HepG2 (cell line): ENCODE measurements around the gene RASA1. TPM values are rescaled to one million over a fixed set of nuclear protein-coding genes. Genes with fewer than 3 reads are reported as not detected.

Experiments used
- HNF4G ChIP-seq, 2 experiments: sonication (generic) in 1 of 2; formaldehyde crosslinking in 1 of 2; IDR thresholded peaks; 2 replicates each; pipeline versions ENCODE4 v1.4.0 to v1.6.1; 2011 to 2020; ENCODE audit warnings: borderline replicate concordance in 2 of 2, low read depth in 2 of 2, mild to moderate bottlenecking in 2 of 2, low read length in 1 of 2, missing genetic modification reagents in 1 of 2, moderate library complexity in 1 of 2
- NR2F2 ChIP-seq: IDR thresholded peaks from 2 replicates; pipeline ENCODE4 v1.6.1; 2012; ENCODE audit warnings: low read depth, inconsistent platforms, borderline replicate concordance
- NRL ChIP-seq: sonication (generic); formaldehyde crosslinking; IDR thresholded peaks from 2 replicates; pipeline ENCODE4 v1.5.0; 2020; ENCODE audit warnings: missing genetic modification reagents, mild to moderate bottlenecking, moderate library complexity, borderline replicate concordance
- SP140L ChIP-seq: sonication (generic); formaldehyde crosslinking; IDR thresholded peaks from 2 replicates; pipeline ENCODE4 v1.4.0; 2020; ENCODE audit warnings: missing genetic modification reagents, borderline replicate concordance
- ZBTB3 ChIP-seq: sonication (generic); formaldehyde crosslinking; IDR thresholded peaks from 2 replicates; pipeline ENCODE4 v1.4.0; 2020; ENCODE audit warnings: low read depth, mild to moderate bottlenecking, moderate library complexity, missing genetic modification reagents, borderline replicate concordance
- ZNF558 ChIP-seq: sonication (generic); formaldehyde crosslinking; IDR thresholded peaks from 2 replicates; pipeline ENCODE4 v1.9.0; 2022; ENCODE audit warnings: mild to moderate bottlenecking, missing genetic modification reagents, borderline replicate concordance
- ZNF563 ChIP-seq: sonication (generic); formaldehyde crosslinking; IDR thresholded peaks from 2 replicates; pipeline ENCODE4 v1.8.0; 2022; ENCODE audit warnings: mild to moderate bottlenecking, moderate library complexity, missing genetic modification reagents
- ZNF839 ChIP-seq: sonication (generic); formaldehyde crosslinking; IDR thresholded peaks from 2 replicates; pipeline ENCODE4 v1.4.0; 2020; ENCODE audit warnings: missing genetic modification reagents, mild to moderate bottlenecking, borderline replicate concordance
- polyA plus RNA-seq, 8 experiments: library from polyadenylated mRNA; depleted of rRNA in 3 of 8; stranded (reverse) in 7 of 8; unstranded in 1 of 8; fragments of >200 nt; fragmentation: Illumina TruSeq in 4 of 8; extraction: Trizol in 4 of 8; gene quantifications; 2 replicates each; pipeline versions ENCODE4 v1.2.1 to v1.2.3, GENCODE V29; 2011 to 2016; ENCODE audit warnings: low read depth in 4 of 8, missing spikeins in 1 of 8, mixed read lengths in 1 of 8; ENCODE audit not compliant: insufficient read depth in 1 of 8
- total RNA-seq, 5 experiments: library from RNA; depleted of rRNA; stranded (reverse); fragments of >200 nt; fragmentation: Illumina TruSeq; extraction: Trizol; gene quantifications; 2 replicates each; pipeline ENCODE4 v1.2.3, GENCODE V29; 2016; ENCODE audit warnings: low read depth in 1 of 5
- TF ChIP-seq, protein P1 (sequence below): sonication (generic); formaldehyde crosslinking; IDR thresholded peaks from 2 replicates; pipeline ENCODE4 v1.5.0; 2020; ENCODE audit warnings: mild to moderate bottlenecking, missing genetic modification reagents
- TF ChIP-seq, protein P2 (sequence below): sonication (generic); formaldehyde crosslinking; IDR thresholded peaks from 2 replicates; pipeline ENCODE4 v1.5.0; 2020; ENCODE audit warnings: missing genetic modification reagents

Gene RASA1
- total and polyA plus RNA-seq, 2 of the 13 experiments (the other 11 are each of a cell fraction or from before 2014, with no cell fraction given) = 19.5 to 20.5 TPM

DNA sequence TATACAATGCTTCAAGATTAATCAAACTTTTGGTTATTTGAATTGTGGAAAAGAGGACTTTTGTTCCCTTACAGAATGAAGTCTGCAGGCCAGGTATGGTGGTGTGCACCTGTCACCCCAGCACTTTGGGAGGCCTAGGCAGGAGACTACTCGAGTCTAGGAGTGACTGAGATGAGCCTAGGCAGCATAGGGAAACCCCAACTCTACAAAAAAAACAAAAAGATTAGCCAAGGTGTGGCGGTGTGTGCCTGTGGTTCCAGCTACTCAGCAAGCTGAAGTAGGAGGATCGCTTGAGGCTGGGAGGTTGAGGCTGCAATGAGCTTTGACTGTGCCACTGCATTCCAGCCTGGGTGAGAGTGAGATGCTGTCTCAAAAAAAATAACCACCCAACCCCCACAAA lies 135.7 kb downstream of the RASA1 start (continued):
- TF ChIP-seq, protein P1, sequence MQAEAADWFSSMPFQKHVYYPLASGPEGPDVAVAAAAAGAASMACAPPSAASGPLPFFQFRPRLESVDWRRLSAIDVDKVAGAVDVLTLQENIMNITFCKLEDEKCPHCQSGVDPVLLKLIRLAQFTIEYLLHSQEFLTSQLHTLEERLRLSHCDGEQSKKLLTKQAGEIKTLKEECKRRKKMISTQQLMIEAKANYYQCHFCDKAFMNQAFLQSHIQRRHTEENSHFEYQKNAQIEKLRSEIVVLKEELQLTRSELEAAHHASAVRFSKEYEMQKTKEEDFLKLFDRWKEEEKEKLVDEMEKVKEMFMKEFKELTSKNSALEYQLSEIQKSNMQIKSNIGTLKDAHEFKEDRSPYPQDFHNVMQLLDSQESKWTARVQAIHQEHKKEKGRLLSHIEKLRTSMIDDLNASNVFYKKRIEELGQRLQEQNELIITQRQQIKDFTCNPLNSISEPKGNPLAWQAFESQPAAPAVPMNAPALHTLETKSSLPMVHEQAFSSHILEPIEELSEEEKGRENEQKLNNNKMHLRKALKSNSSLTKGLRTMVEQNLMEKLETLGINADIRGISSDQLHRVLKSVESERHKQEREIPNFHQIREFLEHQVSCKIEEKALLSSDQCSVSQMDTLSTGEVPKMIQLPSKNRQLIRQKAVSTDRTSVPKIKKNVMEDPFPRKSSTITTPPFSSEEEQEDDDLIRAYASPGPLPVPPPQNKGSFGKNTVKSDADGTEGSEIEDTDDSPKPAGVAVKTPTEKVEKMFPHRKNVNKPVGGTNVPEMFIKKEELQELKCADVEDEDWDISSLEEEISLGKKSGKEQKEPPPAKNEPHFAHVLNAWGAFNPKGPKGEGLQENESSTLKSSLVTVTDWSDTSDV (CRISPR knock-in tag) = no peak
- TF ChIP-seq NRL (CRISPR knock-in tag) (no peak), ZNF563 (CRISPR knock-in tag) (no peak), SP140L (CRISPR knock-in tag) (no peak), HNF4G (IDR thresholded peaks at IDR 0.05; ENCODE audit: borderline replicate concordance, low read depth, low read length) (no peak), HNF4G (CRISPR knock-in tag; IDR thresholded peaks at IDR 0.05; ENCODE audit: borderline replicate concordance, low read depth) (no peak), ZNF839 (CRISPR knock-in tag) (no peak), ZNF558 (CRISPR knock-in tag) (no peak), NR2F2 (no peak), ZBTB3 (CRISPR knock-in tag) (no peak)
- TF ChIP-seq, protein P2, sequence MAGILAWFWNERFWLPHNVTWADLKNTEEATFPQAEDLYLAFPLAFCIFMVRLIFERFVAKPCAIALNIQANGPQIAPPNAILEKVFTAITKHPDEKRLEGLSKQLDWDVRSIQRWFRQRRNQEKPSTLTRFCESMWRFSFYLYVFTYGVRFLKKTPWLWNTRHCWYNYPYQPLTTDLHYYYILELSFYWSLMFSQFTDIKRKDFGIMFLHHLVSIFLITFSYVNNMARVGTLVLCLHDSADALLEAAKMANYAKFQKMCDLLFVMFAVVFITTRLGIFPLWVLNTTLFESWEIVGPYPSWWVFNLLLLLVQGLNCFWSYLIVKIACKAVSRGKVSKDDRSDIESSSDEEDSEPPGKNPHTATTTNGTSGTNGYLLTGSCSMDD (CRISPR knock-in tag) = no peak
